ENCODE results near the gene ZNF112. TPM values are rescaled to one million over a fixed set of nuclear protein-coding genes. Genes with fewer than 3 reads are reported as not detected.

The ZNF112 gene
- total and polyA plus RNA-seq, 11 donors = 1.7 to 9.0 (median 3.8) TPM

- H3K4me3 ChIP-seq = no peak overlapping the region
- H3K27ac ChIP-seq = no peak overlapping the region
- no peak for ATAC-seq
- no peaks in the 10 kb centered on the region for H3K36me3 ChIP-seq
- peaks cover 0 to 22% (median 2%) of the 10 kb centered on the region in 12 donors for H3K9me3 ChIP-seq
- H3K27me3 ChIP-seq = peaks cover 0 to 5% (median 0%) of the 10 kb centered on the region in 9 donors
- 57 to 66% (median 60%) methylated on average over 20 of the region's 20 CpGs for WGBS, 4 donors
- no peak for DNase-seq
- intact Hi-C loops (cut with DNase I) = no loop called here
- TF ChIP-seq CTCF (IDR thresholded peaks at IDR 0.05) = no peak
- TF ChIP-seq POLR2A (IDR thresholded peaks at IDR 0.05) = no peak
- no peaks in the 10 kb centered on the region for H3K4me1 ChIP-seq
These were observed 15.5 kb upstream of the ZNF112 start for GRCh38 chr19:44371815-44372480.

- Histone ChIP-seq H3K27ac (no peak overlapping the region), H3K4me1 (no peaks in the 10 kb centered on the region), H3K4me3 (peak overlapping the region in 4 of 12 donors; percentile 19 to 32 (median 20)), H3K9me3 (peaks cover 0 to 4% (median 0%) of the 10 kb centered on the region in 12 donors), H3K36me3 (no peaks in the 10 kb centered on the region), H3K27me3 (peaks cover 0 to 5% (median 0%) of the 10 kb centered on the region in 9 donors)
- WGBS, 4 donors = 40 to 60% (median 50%) methylated on average over 11 to 17 of the region's 17 CpGs
- DNase-seq = peak in 1 of 5 donors; percentile 12
- no peak for TF ChIP-seq CTCF (IDR thresholded peaks at IDR 0.05)
- TF ChIP-seq POLR2A (IDR thresholded peaks at IDR 0.05) = no peak
- intact Hi-C loops (cut with DNase I) = no loop called here
- peak in 2 of 4 donors; percentile 68 to 83 for ATAC-seq
These were observed 10.5 kb upstream of the ZNF112 start for GRCh38 chr19:44367024-44367423.

- intact Hi-C loops (cut with DNase I) = loop anchor here in 1 of 10 donors (5.0 kb wide), 1 partner anchor 39 kb away; the partner anchor contains the start of gene ZNF235
- TF ChIP-seq POLR2A (IDR thresholded peaks at IDR 0.05) (no peak), CTCF (IDR thresholded peaks at IDR 0.05) (no peak)
- ATAC-seq (no peak), DNase-seq (no peak)
- peaks cover 0 to 10% (median 0%) of the 10 kb centered on the region in 12 donors for H3K4me1 ChIP-seq
- H3K36me3 ChIP-seq = peaks cover 0 to 23% (median 2%) of the 10 kb centered on the region in 9 donors
- WGBS, 4 donors = 74 to 80% (median 78%) methylated on average over 4 of the region's 4 CpGs
- H3K9me3 ChIP-seq = peaks cover 0 to 95% (median 30%) of the 10 kb centered on the region in 12 donors
- no peak overlapping the region for H3K4me3 ChIP-seq
- H3K27ac ChIP-seq = no peak overlapping the region
- H3K27me3 ChIP-seq = no peaks in the 10 kb centered on the region
These were observed 9.9 kb downstream of the ZNF112 start for GRCh38 chr19:44346556-44346955.

GRCh38 chr19:44345959-44346358, 10.5 kb downstream of the ZNF112 start:
- intact Hi-C loops (cut with DNase I) = loop anchor here in 1 of 10 donors (5.0 kb wide), 1 partner anchor 39 kb away; the partner anchor contains the start of gene ZNF235
- WGBS, 4 donors = 54 to 65% (median 58%) methylated on average over 4 of the region's 4 CpGs
- Histone ChIP-seq H3K27me3 (no peaks in the 10 kb centered on the region), H3K4me3 (no peak overlapping the region), H3K27ac (no peak overlapping the region), H3K36me3 (peaks cover 0 to 28% (median 2%) of the 10 kb centered on the region in 9 donors), H3K9me3 (peaks cover 0 to 95% (median 27%) of the 10 kb centered on the region in 12 donors), H3K4me1 (peaks cover 0 to 10% (median 0%) of the 10 kb centered on the region in 12 donors)
- TF ChIP-seq POLR2A (IDR thresholded peaks at IDR 0.05) (no peak), CTCF (IDR thresholded peaks at IDR 0.05) (no peak)
- DNase-seq (no peak), ATAC-seq (peak in 1 of 4 donors; percentile 20)
